IPS-11a (cell line): Measurements from ENCODE around the gene C1QA.
"Not testable (repeated sequence)": the region's sequence is repeated elsewhere in the genome, so short reads cannot be mapped to it uniquely, and the experiment has no call there.

Source experiments
- H3K4me3 ChIP-seq: one replicate; pipeline ENCODE4 v1.5.1; 2013; ENCODE audit warnings: low read depth, low read length, control low read depth

Gene C1QA

GRCh38 chr1:22639286-22639685 lies 2.9 kb downstream of the C1QA start:
- no peak overlapping the region for H3K4me3 ChIP-seq

GRCh38 chr1:22641247-22641646 lies 4.8 kb downstream of the C1QA start:
- no peak overlapping the region for H3K4me3 ChIP-seq

- H3K4me3 ChIP-seq: no peak overlapping the region
Measured at GRCh38 chr1:22641906-22642636, 5.6 kb downstream of the C1QA start.

- no peak within 1 kb of the TSS for H3K4me3 ChIP-seq
Measured at GRCh38 chr1:22643381-22643780, 7.0 kb downstream of the C1QA start, which contains the start of gene C1QC. Gene C1QC, plus strand, starts transcription at chr1:22643633. Its CDS starts 391 bp downstream, at chr1:22644024.

GRCh38 chr1:22643928-22644327 lies 7.5 kb downstream of the C1QA start:
- no peak overlapping the region for H3K4me3 ChIP-seq

- H3K4me3 ChIP-seq: no peak overlapping the region
Measured at GRCh38 chr1:22645931-22646330, 9.5 kb downstream of the C1QA start.

- no peak overlapping the region for H3K4me3 ChIP-seq
Measured at GRCh38 chr1:22646384-22646783, 10.0 kb downstream of the C1QA start.

GRCh38 chr1:22650089-22650693 lies 13.8 kb downstream of the C1QA start:
- no peak overlapping the region for H3K4me3 ChIP-seq

- no peak overlapping the region for H3K4me3 ChIP-seq
Measured at GRCh38 chr1:22651941-22652856, 15.8 kb downstream of the C1QA start.

- no peak within 1 kb of the TSS for H3K4me3 ChIP-seq
Measured at GRCh38 chr1:22652881-22653316, 16.5 kb downstream of the C1QA start, which contains the start of gene C1QB. Gene C1QB, plus strand, starts transcription at chr1:22653236. Its CDS starts 6,227 bp downstream, at chr1:22659463.

- no peak overlapping the region for H3K4me3 ChIP-seq
Measured at GRCh38 chr1:22654692-22655091, 18.3 kb downstream of the C1QA start.

GRCh38 chr1:22658385-22659163 lies 22.1 kb downstream of the C1QA start:
- H3K4me3 ChIP-seq: no peak overlapping the region

- no peak overlapping the region for H3K4me3 ChIP-seq
Measured at GRCh38 chr1:22660716-22661241, 24.4 kb downstream of the C1QA start.

GRCh38 chr1:22661880-22662279 lies 25.5 kb downstream of the C1QA start:
- H3K4me3 ChIP-seq: no peak overlapping the region

- H3K4me3 ChIP-seq: no peak overlapping the region
Measured at GRCh38 chr1:22662318-22662717, 25.9 kb downstream of the C1QA start.

- H3K4me3 ChIP-seq: no peak overlapping the region
Measured at GRCh38 chr1:22662986-22663408, 26.6 kb downstream of the C1QA start.

GRCh38 chr1:22665752-22666151 lies 29.3 kb downstream of the C1QA start:
- H3K4me3 ChIP-seq: no peak overlapping the region

GRCh38 chr1:22666412-22666811 lies 30.0 kb downstream of the C1QA start:
- H3K4me3 ChIP-seq: no peak overlapping the region

- H3K4me3 ChIP-seq: not testable (repeated sequence)
Measured at GRCh38 chr1:22668840-22669239, 32.4 kb downstream of the C1QA start.

GRCh38 chr1:22670352-22670975 lies 34.0 kb downstream of the C1QA start:
- no peak overlapping the region for H3K4me3 ChIP-seq
